ENCODE measurements around the gene ROR1. TPM values are rescaled to one million over a fixed set of nuclear protein-coding genes. Genes with fewer than 3 reads are reported as not detected.

Gene ROR1
- total RNA-seq, 1 experiment from 2014 or later: 56.3 TPM

GRCh38 chr1:64082459-64082858, 308.6 kb downstream of the ROR1 start:
- DNase-seq (ENCODE audit: low spot score) (no peak), ATAC-seq (peak; percentile 46; the same call in 1 of the 2 replicates)
- H3K4me1 Mint-ChIP-seq: no peaks in the 10 kb centered on the region
- CTCF ChIA-PET: interaction anchor here (1.6 kb wide), 1 partner anchor 55 kb away, joined by 4 read pairs; no protein-coding TSS in a partner anchor
- no peak overlapping the region for H3K27ac Mint-ChIP-seq
- no peaks in the 10 kb centered on the region for H3K9me3 Mint-ChIP-seq
- no peak for TF ChIP-seq CTCF (IDR thresholded peaks at IDR 0.05)
- no peak for TF ChIP-seq TEAD4 (CRISPR knock-in tag; IDR thresholded peaks at IDR 0.05)
- TF ChIP-seq MXD4 (CRISPR knock-in tag; IDR thresholded peaks at IDR 0.05; ENCODE audit: borderline replicate concordance): no peak
- TF ChIP-seq PRDM15 (CRISPR knock-in tag; IDR thresholded peaks at IDR 0.05): no peak
- no peaks in the 10 kb centered on the region for H3K27me3 Mint-ChIP-seq (ENCODE audit: low read depth)
- no peak overlapping the region for H3K4me3 Mint-ChIP-seq
- H3K36me3 Mint-ChIP-seq: no peaks in the 10 kb centered on the region
- POLR2A ChIA-PET: interaction anchor here (0.8 kb wide), 1 partner anchor 11 kb away, joined by 3 read pairs; no protein-coding TSS in a partner anchor

GRCh38 chr1:64084451-64084850, 310.6 kb downstream of the ROR1 start:
- POLR2A ChIA-PET: no interaction called here
- ATAC-seq (no peak), DNase-seq (ENCODE audit: low spot score) (no peak)
- Mint-ChIP-seq H3K27ac (no peak overlapping the region), H3K36me3 (peaks cover under 1% of the 10 kb centered on the region; the same call in 1 of the 2 replicates), H3K9me3 (peaks cover 2% of the 10 kb centered on the region), H3K27me3 (ENCODE audit: low read depth) (no peaks in the 10 kb centered on the region), H3K4me3 (no peak overlapping the region), H3K4me1 (no peaks in the 10 kb centered on the region)
- CTCF ChIA-PET: no interaction called here
- no peak for TF ChIP-seq ESRRA (CRISPR knock-in tag; IDR thresholded peaks at IDR 0.05; ENCODE audit: borderline replicate concordance)
- no peak for TF ChIP-seq ZBTB21 (CRISPR knock-in tag; IDR thresholded peaks at IDR 0.05; ENCODE audit: borderline replicate concordance)
- no peak for TF ChIP-seq MXD4 (CRISPR knock-in tag; IDR thresholded peaks at IDR 0.05; ENCODE audit: borderline replicate concordance)
- TF ChIP-seq ATF2 (CRISPR knock-in tag; IDR thresholded peaks at IDR 0.05; ENCODE audit: borderline replicate concordance, low read depth): no peak
- TF ChIP-seq ZNF219 (CRISPR knock-in tag; IDR thresholded peaks at IDR 0.05; ENCODE audit: borderline replicate concordance): no peak
- TF ChIP-seq FOXK1 (CRISPR knock-in tag; IDR thresholded peaks at IDR 0.05): no peak
- no peak for TF ChIP-seq EMX1 (CRISPR knock-in tag; IDR thresholded peaks at IDR 0.05)
- TF ChIP-seq ETV6 (CRISPR knock-in tag; IDR thresholded peaks at IDR 0.05): no peak

GRCh38 chr1:64087768-64088167, 314.0 kb downstream of the ROR1 start:
- no peak for ATAC-seq
- no peak for DNase-seq (ENCODE audit: low spot score)

More at GRCh38 chr1:64087768-64088167, 314.0 kb downstream of the ROR1 start:
- Mint-ChIP-seq H3K9me3 (peaks cover 8% of the 10 kb centered on the region), H3K27me3 (ENCODE audit: low read depth) (no peaks in the 10 kb centered on the region), H3K36me3 (peaks cover 4% of the 10 kb centered on the region; the same call in 1 of the 2 replicates), H3K4me1 (peaks cover 7% of the 10 kb centered on the region), H3K4me3 (no peak overlapping the region), H3K27ac (no peak overlapping the region)
- ChIA-PET CTCF (no interaction called here), POLR2A (no interaction called here)
- TF ChIP-seq ZNF121 (CRISPR knock-in tag; IDR thresholded peaks at IDR 0.05) (no peak), ZNF263 (CRISPR knock-in tag; IDR thresholded peaks at IDR 0.05; ENCODE audit: low read depth) (no peak), ZNF423 (CRISPR knock-in tag; IDR thresholded peaks at IDR 0.05) (no peak), CDX4 (CRISPR knock-in tag; IDR thresholded peaks at IDR 0.05; ENCODE audit: borderline replicate concordance) (no peak), NR3C1 (CRISPR knock-in tag; conservative IDR thresholded peaks at IDR 0.05; ENCODE audit: low read depth) (no peak), ATF1 (CRISPR knock-in tag; IDR thresholded peaks at IDR 0.05) (no peak), EMX1 (CRISPR knock-in tag; IDR thresholded peaks at IDR 0.05) (no peak)
